ENCODE data around the gene CNKSR2.

Gene CNKSR2

DNA sequence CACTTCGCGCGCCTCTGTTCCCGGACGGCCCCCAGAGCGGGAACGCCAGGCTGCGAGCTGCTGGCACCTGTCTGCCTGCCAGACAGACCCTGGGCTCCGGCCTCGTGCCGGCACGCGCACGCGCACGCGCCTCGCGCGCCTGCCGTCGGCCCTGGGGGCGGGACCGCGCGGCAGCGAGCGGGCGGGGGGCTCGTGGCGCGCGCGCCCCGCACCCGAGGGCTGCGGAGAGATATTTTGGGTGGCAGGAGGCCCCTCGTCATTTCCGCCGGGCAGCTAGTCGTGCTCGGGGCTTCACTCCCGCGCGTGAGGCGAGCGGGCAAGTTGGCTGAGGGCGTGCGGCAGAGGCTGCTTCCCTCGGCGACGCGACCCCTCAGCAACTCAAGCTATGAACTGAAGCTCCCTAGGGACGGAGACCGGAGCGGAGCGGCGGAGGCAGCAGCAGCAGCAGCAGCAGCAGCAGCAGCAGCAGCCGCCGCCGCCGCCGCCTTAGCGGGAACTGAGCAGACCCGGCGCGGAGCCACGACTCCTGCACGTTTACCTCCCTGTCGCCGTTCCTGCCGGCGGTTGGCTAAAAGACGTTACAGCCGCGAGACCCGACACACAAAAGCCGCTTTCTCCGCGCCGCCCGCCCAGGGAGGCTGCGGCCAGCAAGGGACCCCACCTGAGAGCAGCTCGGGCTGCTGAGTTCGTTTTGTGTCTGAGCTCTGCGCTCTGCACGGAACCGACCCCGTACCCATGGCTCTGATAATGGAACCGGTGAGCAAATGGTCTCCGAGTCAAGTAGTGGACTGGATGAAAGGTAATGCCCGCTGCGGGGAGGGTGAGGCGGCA lies at the start of gene CNKSR2:
TSS of gene CNKSR2 (plus strand) at position 256 of the 831 bp plus-strand sequence. CDS start at position 736, 480 bp downstream.
- peak; percentile 14 for DNase-seq

DNA sequence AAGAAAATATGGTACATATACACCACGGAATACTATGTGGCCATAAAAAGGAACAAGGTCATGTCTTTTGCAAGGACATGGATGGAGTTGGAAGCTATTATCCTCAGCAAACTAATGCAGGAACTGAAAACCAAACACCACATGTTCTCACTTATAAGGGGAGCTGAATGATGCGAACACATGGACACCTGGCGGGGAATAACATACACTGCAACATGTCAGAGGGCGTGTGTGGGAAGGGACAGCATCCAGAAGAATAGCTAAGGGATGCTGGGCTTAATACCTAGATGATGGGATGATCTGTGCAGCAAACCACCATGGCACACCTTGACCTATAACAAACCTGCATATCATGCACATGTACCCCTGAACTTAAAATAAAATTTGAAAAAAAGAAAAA lies 19.5 kb upstream of the CNKSR2 start:
- DNase-seq = no peak

DNA sequence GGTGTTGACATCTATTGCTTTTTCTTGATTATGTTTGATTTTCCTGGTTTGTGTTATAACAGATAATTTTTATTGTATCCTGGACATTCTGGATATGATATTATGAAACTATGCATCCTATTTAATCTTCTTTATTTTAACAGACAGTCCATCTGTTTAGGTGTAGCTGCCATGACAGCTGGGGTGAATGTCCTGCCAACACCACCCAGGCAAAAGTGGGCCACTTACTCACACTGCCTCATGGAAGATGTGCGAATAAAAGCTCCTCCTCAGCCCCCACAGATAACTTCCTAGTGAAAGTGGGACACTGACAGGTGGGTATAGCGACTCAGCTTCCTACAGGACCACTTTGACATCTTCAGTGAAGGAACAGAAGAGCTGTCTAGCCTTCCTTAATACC lies 18.4 kb upstream of the CNKSR2 start:
- no peak for DNase-seq

DNA sequence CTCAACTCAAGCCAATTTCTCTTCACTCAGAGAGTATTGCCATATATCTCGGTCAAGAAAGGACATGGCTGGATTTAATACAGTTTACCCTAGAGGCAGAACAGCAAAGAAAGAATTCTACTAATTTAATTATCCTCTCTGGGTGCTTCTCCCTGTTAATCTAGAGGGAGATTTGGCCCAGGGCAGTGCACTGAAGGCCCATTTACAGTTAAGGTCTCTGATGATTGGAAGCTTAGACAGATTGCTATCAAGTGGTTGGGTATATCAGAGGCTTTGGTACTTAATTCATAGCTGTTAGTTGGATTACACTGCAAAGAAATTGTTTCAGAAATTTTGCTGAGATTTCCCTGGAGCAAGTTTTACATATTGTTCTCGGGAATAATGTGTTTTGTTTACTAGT lies 4.6 kb upstream of the CNKSR2 start:
- DNase-seq = no peak

DNA sequence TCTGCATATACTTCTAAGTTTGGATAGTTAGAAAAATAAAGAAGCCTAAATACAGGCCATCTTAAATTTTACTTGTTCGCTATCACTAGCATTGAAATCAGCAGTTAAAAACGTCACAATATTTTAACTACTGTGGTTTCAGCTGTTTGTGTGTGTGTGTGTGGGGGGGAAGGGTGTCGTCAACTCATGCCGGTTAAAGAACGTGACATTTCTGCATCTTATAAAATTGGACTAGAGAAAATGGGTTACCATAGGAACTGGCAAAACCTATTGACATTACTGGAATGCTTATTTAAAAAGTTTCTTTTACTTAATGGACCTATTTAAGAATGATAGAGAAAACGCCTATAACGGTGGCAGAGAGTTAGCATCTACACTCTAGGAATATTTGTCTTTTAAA lies 1.2 kb upstream of the CNKSR2 start:
- DNase-seq = no peak

DNA sequence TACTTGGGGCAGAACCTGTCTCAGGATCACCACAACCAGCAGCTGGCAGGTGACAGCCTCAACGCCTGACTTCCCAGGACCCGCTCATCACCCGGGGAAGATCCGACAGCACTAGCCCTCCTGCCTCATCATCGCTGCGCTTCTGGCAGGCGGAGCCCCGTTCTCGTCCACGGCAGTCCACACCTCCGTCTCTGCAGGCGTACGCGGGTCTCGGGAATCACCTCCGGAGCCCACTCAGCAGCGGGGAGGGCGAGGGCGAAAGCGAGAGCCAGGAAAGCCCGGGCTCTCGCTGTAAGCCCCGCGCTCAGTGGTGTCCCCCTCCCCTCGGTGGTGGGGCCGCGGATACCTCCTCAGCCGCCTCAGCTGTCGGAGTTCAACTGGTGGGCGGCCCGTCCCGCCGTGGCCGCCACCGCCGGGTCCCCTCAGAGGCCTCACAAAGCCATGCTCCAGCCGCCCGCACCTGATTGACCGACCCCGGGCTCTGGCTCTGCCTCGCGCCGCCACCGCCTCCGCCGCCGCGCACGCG lies 518 bp upstream of the CNKSR2 start:
- DNase-seq = no peak

DNA sequence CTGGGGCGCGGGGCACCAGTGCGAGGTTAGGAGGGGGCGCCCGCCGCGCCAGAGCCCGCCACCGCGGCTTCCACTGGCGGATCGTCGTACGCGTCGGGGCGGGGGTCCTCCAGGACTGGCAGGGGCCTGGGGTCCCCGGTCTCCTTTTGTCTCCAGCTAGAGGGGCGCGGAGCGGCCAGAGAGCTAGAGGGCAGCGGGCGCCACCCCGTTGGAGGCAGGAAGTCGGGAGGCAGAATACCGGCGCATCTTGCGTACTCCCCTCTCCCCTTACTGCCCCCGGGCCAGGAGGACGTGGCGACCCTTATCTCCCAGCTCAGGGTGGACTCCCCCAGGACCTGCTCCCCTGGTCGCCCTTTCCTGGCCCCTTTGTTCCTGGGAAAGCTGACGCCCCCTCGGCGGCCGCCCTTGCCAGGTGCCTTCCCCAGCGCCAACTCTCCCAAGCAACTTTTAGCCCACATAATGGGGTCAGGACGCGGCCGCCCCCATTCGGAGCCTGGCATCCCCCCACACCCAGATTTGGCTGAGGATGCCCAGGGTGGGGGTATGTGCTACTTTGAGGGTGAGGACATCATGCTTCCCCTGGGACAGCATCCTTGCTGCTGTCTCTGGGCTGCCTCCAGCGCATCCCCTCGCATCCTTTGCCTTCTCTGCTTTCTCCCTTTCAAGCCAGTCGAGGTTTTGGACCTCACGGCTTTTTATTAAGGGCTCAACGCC lies 933 bp downstream of the CNKSR2 start:
- DNase-seq = no peak

DNA sequence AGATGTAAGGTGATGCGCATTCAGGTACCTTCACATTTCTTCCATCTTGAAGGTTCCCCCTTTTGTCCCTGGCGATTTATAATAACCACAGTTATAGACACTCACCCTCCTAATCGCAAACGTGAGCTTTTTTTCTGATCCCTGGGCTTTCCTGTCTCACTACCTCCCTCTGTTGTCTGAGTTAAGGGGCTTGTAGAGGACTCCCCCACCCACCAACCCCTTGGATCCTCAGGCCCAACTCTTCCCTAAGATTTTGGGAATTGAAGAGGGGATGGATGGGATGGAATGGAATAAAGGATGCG lies 1.4 kb downstream of the CNKSR2 start:
- no peak for DNase-seq

DNA sequence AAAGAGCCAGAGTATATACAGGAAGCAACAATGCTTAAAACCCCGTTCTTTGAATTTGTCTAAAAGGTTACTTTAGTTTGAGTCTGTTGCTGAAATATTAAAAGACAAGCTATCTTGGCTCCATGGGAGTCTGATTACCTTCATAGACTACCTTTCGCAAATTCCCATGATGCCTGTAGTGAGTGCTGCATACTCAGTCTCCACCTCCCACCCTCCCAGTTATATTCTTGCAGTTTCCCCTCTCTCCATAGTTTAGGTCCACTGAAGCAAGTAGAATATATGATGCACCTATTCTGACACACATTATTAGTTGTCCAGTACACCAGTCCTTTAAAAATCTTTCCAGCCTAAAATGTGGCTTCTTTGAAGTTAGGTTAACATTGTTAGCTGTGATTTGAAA lies 2.4 kb downstream of the CNKSR2 start:
- no peak for DNase-seq

DNA sequence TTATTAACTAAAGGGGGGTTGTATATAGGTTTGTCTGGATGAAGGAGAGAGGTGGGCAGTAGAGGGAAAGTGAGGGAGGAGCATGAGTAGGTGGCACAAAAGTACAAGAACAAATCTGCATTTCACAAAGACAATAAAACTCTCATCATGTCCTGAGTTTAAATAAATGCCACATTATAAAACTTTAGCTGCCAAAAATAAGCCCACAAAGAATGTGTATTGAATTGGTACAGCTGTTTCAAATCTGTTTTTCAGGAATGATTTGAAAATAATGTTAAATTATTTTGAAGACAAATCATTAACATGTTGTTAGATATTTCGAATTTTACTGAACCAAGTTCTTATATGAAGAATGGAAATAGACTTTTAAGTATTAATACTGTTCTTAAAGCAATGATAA lies 5.8 kb downstream of the CNKSR2 start:
- DNase-seq = no peak

DNA sequence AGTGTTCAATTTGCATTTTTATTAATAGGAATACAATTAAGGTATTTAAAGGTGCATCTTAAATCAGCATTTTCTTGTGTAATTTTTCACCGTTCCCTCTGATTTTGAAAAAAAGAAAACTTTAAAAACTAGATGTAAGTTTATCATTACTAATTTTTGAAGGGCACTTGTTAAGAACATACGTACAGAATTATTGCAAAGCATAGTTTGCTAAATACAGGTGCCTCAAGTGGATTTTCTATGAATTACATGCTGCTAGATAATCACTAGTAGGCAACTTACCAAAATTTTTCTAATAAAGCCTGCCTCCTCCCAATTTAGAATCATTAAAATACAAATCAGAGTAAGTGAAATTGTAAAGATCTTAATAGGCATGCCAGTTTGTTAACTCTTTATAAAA lies 8.5 kb downstream of the CNKSR2 start:
- no peak for DNase-seq

DNA sequence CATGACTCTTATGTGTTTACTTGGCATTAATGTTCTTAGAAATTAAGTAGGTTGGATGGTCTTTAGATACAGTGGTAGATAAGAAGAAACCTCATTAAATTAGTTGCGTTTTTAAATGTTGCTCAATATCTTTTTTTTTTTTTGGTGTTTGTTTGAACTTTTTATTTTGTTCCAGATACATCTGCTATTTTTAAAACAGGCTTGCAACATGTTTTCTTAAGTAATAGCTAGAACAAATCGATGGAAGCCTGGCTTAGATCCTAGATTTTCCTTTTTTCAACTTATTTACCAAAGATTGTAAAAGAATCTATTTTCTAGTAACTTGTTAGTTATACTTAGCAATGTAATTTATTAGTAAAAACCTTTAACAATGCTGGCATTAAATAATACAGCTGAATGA lies 9.3 kb downstream of the CNKSR2 start:
- DNase-seq = no peak

DNA sequence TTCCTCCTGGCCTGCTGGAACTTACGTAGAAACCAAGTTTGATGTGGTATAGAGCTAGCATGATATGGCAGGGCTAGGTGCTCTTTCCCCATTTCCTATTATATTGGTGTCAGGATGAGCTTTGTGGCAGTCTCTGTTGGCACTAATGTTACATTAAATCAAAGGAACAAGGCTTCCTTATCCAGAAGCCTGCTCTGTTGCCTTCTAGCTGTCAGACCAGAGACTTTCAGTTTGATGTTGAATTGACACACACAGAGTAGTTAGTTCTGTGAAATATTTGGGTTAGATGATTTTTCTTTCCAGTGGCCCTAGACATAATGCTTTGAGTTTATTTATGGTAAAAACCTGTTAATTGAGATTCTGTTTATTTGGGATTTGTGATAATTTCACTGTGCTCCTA lies 10.0 kb downstream of the CNKSR2 start:
- no peak for DNase-seq

DNA sequence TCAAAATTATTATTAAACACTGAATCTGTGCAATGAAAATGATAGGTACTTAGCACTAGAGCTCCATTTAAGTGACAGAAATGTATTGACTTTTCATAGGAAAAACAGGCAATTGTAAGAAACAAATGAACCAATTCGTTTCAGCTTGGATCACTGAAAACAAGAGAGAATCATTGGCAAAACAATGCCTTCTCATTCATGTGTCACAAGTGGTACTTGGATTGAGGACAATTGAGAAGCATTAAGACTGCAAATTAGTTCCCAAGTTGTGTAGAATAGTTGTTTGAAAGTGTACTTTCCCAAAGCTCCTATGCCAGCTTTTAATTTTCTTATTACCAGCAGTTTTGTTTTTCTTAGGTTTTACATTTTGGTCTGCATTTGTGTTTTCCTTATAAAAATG lies 20.6 kb downstream of the CNKSR2 start:
- no peak for DNase-seq

DNA sequence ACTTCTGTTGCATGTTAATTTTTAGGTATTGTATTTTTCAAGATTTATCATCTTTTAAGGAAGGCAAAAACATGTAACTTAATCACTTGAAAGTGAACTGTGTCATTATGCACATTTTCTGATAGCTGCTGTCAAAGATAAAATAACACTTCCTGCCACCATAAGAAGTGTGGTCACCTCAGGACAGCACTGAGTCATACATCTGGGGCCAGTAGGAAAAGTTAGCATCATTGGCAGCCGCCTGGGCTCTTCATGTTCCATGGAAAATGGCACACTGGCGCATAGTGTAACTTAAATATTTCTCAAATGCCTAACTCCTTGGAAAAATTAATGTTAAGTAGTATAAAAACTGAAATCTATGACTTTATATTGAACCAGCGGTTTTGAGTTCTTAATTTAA lies 24.2 kb downstream of the CNKSR2 start:
- no peak for DNase-seq

DNA sequence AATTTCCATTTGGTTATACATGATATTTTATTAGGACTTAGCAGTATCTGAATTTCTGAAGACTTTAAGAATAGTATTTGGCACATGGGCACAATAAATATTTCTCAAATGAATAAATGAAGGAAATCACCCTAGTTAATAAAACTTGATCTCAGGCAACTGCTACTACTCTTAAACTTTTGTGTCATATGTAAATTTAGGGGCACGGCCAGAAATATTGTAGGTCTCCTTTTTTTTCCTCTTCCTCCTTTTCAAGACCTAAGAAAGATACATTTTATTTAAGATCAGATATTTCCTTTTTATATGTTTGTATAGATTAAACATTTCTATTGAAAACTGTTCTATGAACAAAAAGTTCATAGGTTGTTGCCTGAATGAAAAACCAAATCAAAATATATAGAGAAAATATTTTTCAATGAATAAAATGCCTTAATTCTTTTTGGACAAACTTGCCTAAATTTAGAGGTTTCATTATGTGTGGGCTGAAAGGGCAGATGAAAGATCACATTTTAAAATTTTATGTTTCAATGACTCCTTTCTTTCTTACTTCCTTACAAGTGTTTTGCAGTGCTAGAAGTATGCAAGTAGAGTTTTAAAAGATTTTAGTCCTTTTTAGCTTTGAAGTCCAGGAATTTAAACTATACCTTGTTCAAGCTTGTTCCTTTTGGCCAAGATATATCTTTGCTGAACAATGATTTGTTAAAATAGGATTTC lies 26.3 kb downstream of the CNKSR2 start:
- DNase-seq = no peak

DNA sequence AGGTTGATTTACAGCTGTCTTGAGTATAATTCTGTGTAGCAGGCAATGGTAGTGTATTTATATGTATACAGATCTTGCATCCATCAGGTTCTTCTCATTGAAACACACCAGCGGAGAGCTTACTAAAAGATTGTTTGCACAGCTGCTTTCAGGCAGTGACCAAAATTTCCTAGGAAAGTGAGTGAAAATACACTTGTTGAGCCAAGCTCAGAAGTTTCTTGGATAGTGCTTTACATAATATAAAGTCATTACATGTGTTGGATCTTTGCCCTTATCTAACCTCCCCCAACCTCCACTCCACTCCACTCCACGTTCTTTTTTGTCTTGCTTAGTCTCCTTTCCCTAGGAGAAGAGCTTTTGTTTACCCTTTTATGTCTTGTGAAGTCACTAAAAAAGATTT lies 34.1 kb downstream of the CNKSR2 start:
- no peak for DNase-seq

DNA sequence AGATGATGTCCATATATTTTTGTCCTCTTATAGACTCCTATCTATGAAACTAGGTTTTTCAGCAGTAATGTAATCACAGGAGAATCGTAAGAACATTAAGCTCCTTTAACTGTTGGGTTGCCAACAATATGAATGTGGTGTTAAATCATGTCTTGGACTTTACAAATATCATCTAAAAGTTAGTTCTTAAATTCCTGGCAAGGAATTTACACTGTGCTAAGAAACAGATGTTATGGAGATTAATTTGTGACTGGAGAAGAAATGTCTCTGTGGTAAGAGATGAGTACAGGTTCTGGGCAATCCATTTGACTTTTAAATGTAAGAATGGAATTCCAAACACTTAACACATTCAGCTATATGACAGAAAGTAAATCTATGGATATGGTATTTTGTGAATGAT lies 34.6 kb downstream of the CNKSR2 start:
- DNase-seq = peak; percentile 15

DNA sequence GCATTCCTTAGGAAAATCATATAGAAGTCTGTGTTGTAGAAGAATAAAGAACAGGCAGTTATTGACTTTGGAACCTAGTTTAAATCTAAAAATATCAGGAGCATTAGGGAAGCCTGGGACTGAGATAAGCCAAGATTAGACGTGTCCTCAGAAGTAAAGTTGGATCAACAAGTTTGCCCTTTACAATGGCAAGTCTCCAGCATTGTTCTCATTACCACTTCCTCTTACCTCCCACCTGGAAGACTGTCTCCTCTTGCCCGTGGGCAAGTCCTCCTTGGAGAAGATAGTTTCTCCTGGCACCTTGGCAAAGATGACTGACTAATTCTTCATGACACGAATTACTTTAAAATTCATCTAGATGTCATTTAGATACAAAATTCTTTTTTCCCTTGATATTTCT lies 37.8 kb downstream of the CNKSR2 start:
- DNase-seq = no peak

DNA sequence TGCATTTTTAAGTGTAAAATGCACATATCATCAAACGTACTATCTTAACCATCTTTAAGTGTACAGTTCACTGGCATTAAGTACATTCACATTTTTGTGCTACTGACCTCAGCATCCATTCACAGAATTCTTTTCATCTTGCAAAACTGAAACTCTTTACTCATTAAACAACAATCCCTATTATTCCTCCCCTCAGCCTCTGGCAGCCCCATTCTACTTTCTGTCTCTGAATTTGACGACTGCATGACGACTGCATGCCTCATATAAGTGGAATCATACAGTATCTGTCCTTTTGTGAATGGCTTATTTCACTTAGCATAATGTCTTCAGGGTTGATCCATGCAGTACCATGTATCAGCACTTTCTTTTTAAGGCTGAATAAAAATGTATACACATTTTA lies 38.7 kb downstream of the CNKSR2 start:
- peak; percentile 37 for DNase-seq

DNA sequence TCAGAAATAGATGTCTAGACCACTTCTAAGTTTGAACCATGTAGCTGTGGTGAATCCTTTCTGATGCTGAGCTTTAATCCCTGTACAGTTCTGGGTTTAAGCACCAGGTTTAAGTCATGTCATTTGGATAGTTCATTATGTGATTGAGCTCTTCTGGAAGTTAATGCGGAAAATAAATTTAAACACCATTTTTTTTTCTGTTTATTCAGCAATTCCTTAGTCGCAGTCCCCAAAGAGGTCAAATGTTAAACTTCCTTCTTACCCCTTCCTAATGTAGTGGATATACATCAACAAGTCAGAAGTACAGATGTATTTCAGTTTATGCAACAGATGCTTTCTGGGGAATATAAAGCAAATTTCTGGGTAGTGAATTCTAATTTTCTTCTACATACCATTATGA lies 52.9 kb downstream of the CNKSR2 start:
- DNase-seq = no peak

DNA sequence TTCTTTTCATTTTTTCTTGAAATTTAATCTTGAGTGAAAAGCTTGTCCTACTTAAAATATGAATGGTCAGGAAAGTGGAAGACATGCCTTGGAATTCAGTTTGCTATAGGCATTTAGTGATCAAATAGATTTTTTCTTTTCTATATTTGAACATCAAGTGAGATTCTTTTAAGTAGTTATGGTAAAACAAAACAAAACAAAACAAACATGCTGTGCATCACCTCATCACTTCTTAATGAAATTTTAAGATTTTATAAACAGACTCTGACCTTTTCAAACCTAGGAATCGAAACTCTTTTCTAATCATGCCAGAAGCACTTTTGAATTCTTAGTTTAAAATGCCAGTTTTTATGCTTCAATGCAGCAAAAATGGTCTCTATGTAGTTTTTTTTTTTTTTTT lies 62.8 kb downstream of the CNKSR2 start:
- DNase-seq = no peak

DNA sequence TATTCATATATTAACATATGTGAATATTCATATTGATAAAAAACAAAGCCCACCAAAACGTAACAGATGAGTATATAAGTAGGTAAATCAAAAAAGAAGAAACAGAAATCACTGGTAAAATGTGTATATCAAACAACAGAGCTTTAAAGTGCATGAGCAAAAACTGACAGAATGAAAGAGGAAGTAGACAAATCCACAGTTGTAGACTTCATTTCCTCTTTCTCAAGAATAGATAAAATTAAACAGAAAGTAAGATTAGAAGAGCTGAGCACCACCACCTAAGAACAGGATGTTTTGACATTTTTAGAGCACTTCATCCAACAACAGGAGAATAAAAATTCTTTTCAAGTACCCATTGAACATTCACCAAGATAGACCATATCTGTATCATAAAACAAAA lies 64.6 kb downstream of the CNKSR2 start:
- DNase-seq = no peak

DNA sequence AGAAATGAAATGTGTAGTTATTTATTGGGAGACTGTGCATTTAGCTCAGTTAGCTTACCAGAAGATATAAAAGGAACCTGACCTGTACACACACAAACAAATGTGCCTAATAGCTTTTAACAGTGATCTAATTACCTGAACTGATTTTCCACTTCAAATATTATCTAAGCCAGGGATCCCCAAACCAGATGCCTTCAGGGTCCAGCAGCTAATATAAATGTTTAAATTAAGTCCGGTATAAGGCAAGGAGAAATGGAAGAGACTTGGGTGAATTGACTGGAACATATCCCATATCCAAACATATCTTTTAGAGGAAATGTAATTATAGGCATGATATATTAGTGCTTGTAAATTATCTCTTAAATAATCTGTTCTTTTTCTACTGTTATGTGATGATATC lies 66.7 kb downstream of the CNKSR2 start:
- no peak for DNase-seq
